DOHH2 (cell line): ENCODE data around the gene TRIM9.

Experiments used
- H3F3A ChIP-seq: fragments of 200-600 bp; sonication (generic), shearing (Covaris generic); 2 replicates; pipeline ENCODE4 v1.6.0; 2016; ENCODE audit warnings: antibody characterized with exemption, mild to moderate bottlenecking; ENCODE audit not compliant: control insufficient read depth, insufficient read depth
- H3K27ac ChIP-seq: fragments of 200-600 bp; sonication (generic); 2 replicates; pipeline ENCODE4 v1.5.1; 2014; ENCODE audit warnings: low read depth, mild to moderate bottlenecking, low read length, moderate library complexity
- H3K27me3 ChIP-seq: fragments of 200-600 bp; sonication (generic); 2 replicates; pipeline ENCODE4 v1.6.1; 2014; ENCODE audit warnings: mild to moderate bottlenecking, low read length, mixed read lengths; ENCODE audit not compliant: control insufficient read depth
- H3K36me3 ChIP-seq: fragments of 200-600 bp; sonication (generic); 2 replicates; pipeline ENCODE4 v1.6.1; 2014; ENCODE audit warnings: mild to moderate bottlenecking, low read length, moderate library complexity, mixed read lengths; ENCODE audit not compliant: control insufficient read depth
- H3K4me1 ChIP-seq: fragments of 200-600 bp; sonication (generic); 2 replicates; pipeline ENCODE4 v1.6.1; 2014; ENCODE audit warnings: mild to moderate bottlenecking, low read length, mixed read lengths; ENCODE audit not compliant: control insufficient read depth
- H3K4me2 ChIP-seq: fragments of 200-600 bp; sonication (generic); 2 replicates; pipeline ENCODE4 v1.6.0; 2014; ENCODE audit warnings: mild to moderate bottlenecking, low read length, moderate library complexity
- H3K4me3 ChIP-seq: fragments of 200-600 bp; sonication (generic); 2 replicates; pipeline ENCODE4 v1.5.1; 2014; ENCODE audit warnings: mild to moderate bottlenecking, low read length, mixed read lengths
- H3K79me2 ChIP-seq: fragments of 200-600 bp; sonication (generic); 2 replicates; pipeline ENCODE4 v1.6.1; 2014; ENCODE audit warnings: mild to moderate bottlenecking, low read length, mixed read lengths; ENCODE audit not compliant: control insufficient read depth
- H3K9me2 ChIP-seq: fragments of 200-600 bp; sonication (generic); replicated peaks from 2 replicates; pipeline ENCODE4 v1.6.1; 2014; ENCODE audit warnings: mild to moderate bottlenecking, low read length, mixed read lengths; ENCODE audit not compliant: control insufficient read depth
- H3K9me3 ChIP-seq: fragments of 200-600 bp; sonication (generic); 2 replicates; pipeline ENCODE4 v1.6.1; 2014; ENCODE audit warnings: antibody characterized with exemption, low read length, mixed read lengths; ENCODE audit not compliant: control insufficient read depth, insufficient read depth
- H4K20me1 ChIP-seq: fragments of 200-600 bp; sonication (generic); 2 replicates; pipeline ENCODE4 v1.6.0; 2014; ENCODE audit warnings: low read depth, mild to moderate bottlenecking, antibody characterized with exemption, low read length, moderate library complexity; ENCODE audit not compliant: control insufficient read depth, insufficient read depth
- CTCF ChIP-seq: fragments of 200-600 bp; sonication (generic); IDR thresholded peaks from one replicate; pipeline ENCODE4 v1.5.1; 2014; ENCODE audit warnings: antibody characterized with exemption, mild to moderate bottlenecking, low read depth, low read length; ENCODE audit not compliant: poor library complexity, severe bottlenecking
- EZH2phosphoT487 ChIP-seq: fragments of 200-600 bp; sonication (generic); IDR thresholded peaks from 2 replicates; pipeline ENCODE4 v1.6.1; 2017; ENCODE audit warnings: borderline replicate concordance, mild to moderate bottlenecking, antibody characterized with exemption, low read length, moderate library complexity, mixed read lengths

TRIM9 gene

GRCh38 chr14:51073731-51074130 is 21.2 kb downstream of the TRIM9 start:
- Histone ChIP-seq H3K4me3 (no peak overlapping the region), H4K20me1 (no peaks in the 10 kb centered on the region), H3K79me2 (peaks cover 96% of the 10 kb centered on the region), H3F3A (no peaks in the 10 kb centered on the region), H3K4me2 (no peak overlapping the region), H3K27me3 (no peaks in the 10 kb centered on the region), H3K9me2 (no peaks in the 10 kb centered on the region), H3K36me3 (peaks cover 41% of the 10 kb centered on the region), H3K27ac (no peak overlapping the region), H3K9me3 (peaks cover 12% of the 10 kb centered on the region), H3K4me1 (peaks cover 17% of the 10 kb centered on the region)
- TF ChIP-seq CTCF (no peak), EZH2phosphoT487 (no peak)

- H4K20me1 ChIP-seq, result no peaks in the 10 kb centered on the region
- H3K27ac ChIP-seq, result no peak overlapping the region
- H3K36me3 ChIP-seq, result peaks cover 47% of the 10 kb centered on the region
- no peaks in the 10 kb centered on the region for H3F3A ChIP-seq
- no peak overlapping the region for H3K4me2 ChIP-seq
- H3K79me2 ChIP-seq, result peaks cover 98% of the 10 kb centered on the region
- peaks cover 12% of the 10 kb centered on the region for H3K9me3 ChIP-seq
- no peak for TF ChIP-seq EZH2phosphoT487
- TF ChIP-seq CTCF, result no peak
- H3K9me2 ChIP-seq, result no peaks in the 10 kb centered on the region
- no peak overlapping the region for H3K4me3 ChIP-seq
- peaks cover 24% of the 10 kb centered on the region for H3K4me1 ChIP-seq
- H3K27me3 ChIP-seq, result no peaks in the 10 kb centered on the region
These were observed 21.9 kb downstream of the TRIM9 start for GRCh38 chr14:51072976-51073375.

DNA sequence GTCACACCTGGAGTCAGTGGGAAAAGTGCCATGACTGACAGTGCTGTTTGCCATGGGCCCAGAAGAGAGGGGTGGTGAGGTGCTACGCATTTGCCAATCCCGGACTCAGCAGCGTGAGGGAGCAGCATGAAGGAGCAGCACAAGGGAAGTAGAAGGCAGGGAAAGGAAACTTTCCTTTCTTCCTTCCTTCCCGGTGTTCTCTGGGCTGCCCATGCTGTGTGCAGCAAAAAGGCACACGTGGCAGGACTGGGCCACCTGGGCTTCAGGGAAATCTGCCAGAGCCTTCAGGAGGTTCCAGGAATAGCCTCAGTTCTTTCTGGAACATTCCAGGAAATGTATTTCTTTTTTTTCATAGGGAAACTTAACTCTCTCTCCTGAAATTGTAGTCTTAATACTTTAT is 23.0 kb downstream of the TRIM9 start:
- Histone ChIP-seq H3K9me2 (no peaks in the 10 kb centered on the region), H3K4me1 (peaks cover 35% of the 10 kb centered on the region), H3K36me3 (peaks cover 43% of the 10 kb centered on the region), H3K4me2 (no peak overlapping the region), H3K27me3 (no peaks in the 10 kb centered on the region), H3K4me3 (no peak overlapping the region), H3K79me2 (peaks cover 98% of the 10 kb centered on the region), H3F3A (no peaks in the 10 kb centered on the region), H3K9me3 (peaks cover 12% of the 10 kb centered on the region), H3K27ac (no peak overlapping the region), H4K20me1 (no peaks in the 10 kb centered on the region)
- TF ChIP-seq EZH2phosphoT487 (no peak), CTCF (no peak)

DNA sequence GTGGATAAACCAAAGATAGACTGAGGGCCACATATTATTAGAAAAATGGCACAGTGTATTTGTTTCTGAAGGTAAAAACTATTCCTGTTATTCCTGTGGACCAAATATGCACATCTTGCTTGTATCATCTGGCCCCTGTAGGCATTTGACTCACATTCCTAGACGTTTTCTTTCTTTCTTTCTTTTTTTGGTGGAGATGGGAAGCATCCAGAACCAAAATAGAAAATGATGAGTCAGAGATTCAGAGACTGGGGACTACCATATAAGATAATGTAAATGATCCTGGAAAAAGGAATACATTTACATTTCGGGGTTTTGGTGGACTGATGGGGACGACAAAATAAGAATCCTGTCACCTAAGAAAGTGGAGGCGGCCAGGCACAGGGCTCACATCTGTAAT is 24.2 kb downstream of the TRIM9 start:
- H3K4me3 ChIP-seq, result no peak overlapping the region
- TF ChIP-seq CTCF (no peak), EZH2phosphoT487 (no peak)
- H3F3A ChIP-seq, result no peaks in the 10 kb centered on the region
- peaks cover 95% of the 10 kb centered on the region for H3K79me2 ChIP-seq
- no peaks in the 10 kb centered on the region for H3K9me2 ChIP-seq
- H4K20me1 ChIP-seq, result no peaks in the 10 kb centered on the region
- H3K27me3 ChIP-seq, result no peaks in the 10 kb centered on the region
- peaks cover 12% of the 10 kb centered on the region for H3K9me3 ChIP-seq
- no peak overlapping the region for H3K4me2 ChIP-seq
- H3K36me3 ChIP-seq, result peaks cover 42% of the 10 kb centered on the region
- peaks cover 44% of the 10 kb centered on the region for H3K4me1 ChIP-seq
- no peak overlapping the region for H3K27ac ChIP-seq
